Liver (tissue), 9 donors: ENCODE measurements around the gene ANKRD28. TPM values are rescaled to one million over a fixed set of nuclear protein-coding genes. Genes with fewer than 3 reads are reported as not detected.

ENCODE experiments used
- DNase-seq: peaks from one replicate; pipeline ENCODE4 v3.0.0-alpha.2; 2017; ENCODE audit warnings: low spot score
- H3K27ac ChIP-seq, 2 donors: one replicate each; pipeline ENCODE4 v1.7.0; 2013; ENCODE audit warnings: inconsistent platforms in 2 of 2, low read length in 2 of 2, control low read depth in 1 of 2, low read depth in 1 of 2, mild to moderate bottlenecking in 1 of 2
- H3K27me3 ChIP-seq, 4 donors: one replicate each; pipeline versions ENCODE4 v1.6.1 to v1.7.0; 2013; ENCODE audit warnings: low read length in 3 of 4, inconsistent platforms in 1 of 4, mild to moderate bottlenecking in 1 of 4, moderate library complexity in 1 of 4; ENCODE audit not compliant: control insufficient read depth in 4 of 4, insufficient read depth in 4 of 4
- H3K36me3 ChIP-seq, 4 donors: one replicate each; pipeline versions ENCODE4 v1.6.1 to v1.7.0; 2013; ENCODE audit warnings: low read length in 3 of 4, mild to moderate bottlenecking in 3 of 4, low read depth in 1 of 4, moderate library complexity in 1 of 4; ENCODE audit not compliant: control insufficient read depth in 4 of 4, insufficient read depth in 3 of 4
- H3K4me1 ChIP-seq, 4 donors: one replicate each; pipeline versions ENCODE4 v1.6.1 to v1.7.0; 2013; ENCODE audit warnings: low read length in 3 of 4, mild to moderate bottlenecking in 3 of 4, moderate library complexity in 1 of 4; ENCODE audit not compliant: control insufficient read depth in 4 of 4, insufficient read depth in 4 of 4
- H3K4me3 ChIP-seq, 3 donors: one replicate each; pipeline versions ENCODE4 v1.6.1 to v1.7.0; 2013; ENCODE audit warnings: low read length in 3 of 3, control low read depth in 1 of 3, low read depth in 1 of 3, mild to moderate bottlenecking in 1 of 3
- H3K9ac ChIP-seq, 2 donors: one replicate each; pipeline ENCODE4 v1.7.0; 2013; ENCODE audit warnings: low read length in 2 of 2, mild to moderate bottlenecking in 2 of 2, moderate library complexity in 2 of 2, control low read depth in 1 of 2, low read depth in 1 of 2
- H3K9me3 ChIP-seq, 4 donors: one replicate each; pipeline versions ENCODE4 v1.6.1 to v1.7.0; 2013; ENCODE audit warnings: low read length in 3 of 4; ENCODE audit not compliant: control insufficient read depth in 4 of 4
- ATF3 ChIP-seq: IDR thresholded peaks from 2 replicates; pipeline ENCODE4 v1.6.1; 2016; ENCODE audit warnings: antibody characterized with exemption
- CTCF ChIP-seq: fragments of 150-350 bp; IDR thresholded peaks from 2 replicates; pipeline ENCODE4 v1.5.1; 2017; ENCODE audit warnings: improper control_type of control experiment, low read depth, low read length; ENCODE audit not compliant: missing input control
- EGR1 ChIP-seq, 2 donors: IDR thresholded peaks; 2 replicates each; pipeline ENCODE4 v1.6.1; 2016 to 2018; ENCODE audit warnings: antibody characterized with exemption in 2 of 2, low read depth in 2 of 2
- FOXA1 ChIP-seq: IDR thresholded peaks from 2 replicates; pipeline ENCODE4 v1.6.1; 2016; ENCODE audit warnings: antibody characterized with exemption
- FOXA2 ChIP-seq: IDR thresholded peaks from 2 replicates; pipeline ENCODE4 v1.6.1; 2016; ENCODE audit warnings: antibody characterized with exemption
- GABPA ChIP-seq, 2 donors: IDR thresholded peaks in 1 of 2; conservative IDR thresholded peaks in 1 of 2; 2 replicates each; pipeline ENCODE4 v1.6.1; 2016; ENCODE audit warnings: antibody characterized with exemption in 2 of 2, mild to moderate bottlenecking in 1 of 2, moderate library complexity in 1 of 2
- HNF4A ChIP-seq, 2 donors: conservative IDR thresholded peaks; 2 replicates each; pipeline ENCODE4 v1.6.1; 2016; ENCODE audit warnings: antibody characterized with exemption in 2 of 2, mild to moderate bottlenecking in 2 of 2
- HNF4G ChIP-seq: IDR thresholded peaks from 2 replicates; pipeline ENCODE4 v1.6.1; 2016; ENCODE audit warnings: antibody characterized with exemption
- JUND ChIP-seq, 2 donors: IDR thresholded peaks; 2 replicates each; pipeline ENCODE4 v1.6.1; 2016; ENCODE audit warnings: antibody characterized with exemption in 2 of 2
- NR2F2 ChIP-seq: IDR thresholded peaks from 2 replicates; pipeline ENCODE4 v1.6.1; 2016; ENCODE audit warnings: antibody characterized with exemption
- RAD21 ChIP-seq, 2 donors: IDR thresholded peaks; 2 replicates each; pipeline ENCODE4 v1.6.1; 2016; ENCODE audit warnings: antibody characterized with exemption in 2 of 2, mild to moderate bottlenecking in 2 of 2
- REST ChIP-seq: IDR thresholded peaks from 2 replicates; pipeline ENCODE4 v1.6.1; 2016; ENCODE audit warnings: antibody characterized with exemption, mild to moderate bottlenecking
- RXRA ChIP-seq, 2 donors: IDR thresholded peaks; 2 replicates each; pipeline ENCODE4 v1.6.1; 2017 to 2018; ENCODE audit warnings: antibody characterized with exemption in 2 of 2, mild to moderate bottlenecking in 1 of 2
- SP1 ChIP-seq: IDR thresholded peaks from 2 replicates; pipeline ENCODE4 v1.6.1; 2018; ENCODE audit warnings: antibody characterized with exemption, mild to moderate bottlenecking
- TAF1 ChIP-seq: conservative IDR thresholded peaks from 2 replicates; pipeline ENCODE4 v1.6.1; 2016; ENCODE audit warnings: antibody characterized with exemption, mild to moderate bottlenecking
- YY1 ChIP-seq: IDR thresholded peaks from 2 replicates; pipeline ENCODE4 v1.6.1; 2016; ENCODE audit warnings: antibody characterized with exemption, mild to moderate bottlenecking
- ZBTB33 ChIP-seq: IDR thresholded peaks from 2 replicates; pipeline ENCODE4 v1.6.1; 2016; ENCODE audit warnings: antibody characterized with exemption
- WGBS: extraction: QIAGEN DNeasy Blood & Tissue Kit; methylation state at CpG from one replicate; pipeline ENCODE4 v1.1.7; 2013; 5-methylcytosine and 5-hydroxymethylcytosine counted together
- polyA plus RNA-seq, 2 donors: library from polyadenylated mRNA; stranded (reverse) in 1 of 2; unstranded in 1 of 2; fragments of 200-250 nt in 1 of 2; fragments of >200 nt in 1 of 2; fragmentation: Nextera tagmentation in 1 of 2; extraction: Ambion mirVana in 1 of 2; gene quantifications; one replicate each; pipeline versions ENCODE4 v1.2.1 to v1.2.3, GENCODE V29; 2013 to 2015
- total RNA-seq, 2 donors: library from RNA; depleted of rRNA; stranded (reverse); fragments of >200 nt; gene quantifications; one replicate each; pipeline ENCODE4 v1.2.3, GENCODE V29; 2014
- TF ChIP-seq, protein P1 (sequence below): IDR thresholded peaks from 2 replicates; pipeline ENCODE4 v1.6.1; 2016; ENCODE audit warnings: antibody characterized with exemption
- donor health status: healthy.
- donor health status: healthy.
- donor health status: healthy.
- donor health status: healthy.
- donor health status: healthy.

ANKRD28 gene
- total and polyA plus RNA-seq, 4 donors, result 9.2 to 39.1 (median 16.8) TPM

DNA sequence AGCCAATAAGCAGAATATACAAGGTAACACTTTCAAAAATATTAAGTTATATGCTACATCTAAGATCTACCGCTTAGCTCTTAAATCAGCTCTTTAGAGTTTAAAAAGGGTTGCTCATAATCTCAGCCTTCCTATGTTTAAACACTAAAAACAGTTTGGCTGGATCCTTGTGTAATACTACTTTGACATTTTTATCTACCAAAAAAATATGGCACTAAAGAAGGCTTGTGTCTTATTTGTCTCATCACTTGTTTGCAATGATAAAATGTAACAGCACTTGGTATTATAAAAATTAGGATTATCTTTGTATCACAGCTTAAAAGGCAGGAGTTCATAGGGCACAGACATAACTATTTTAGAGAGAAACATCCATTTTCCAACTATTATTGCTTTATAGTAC is 9.8 kb downstream of the ANKRD28 start:
- H3K27me3 ChIP-seq, result no peaks in the 10 kb centered on the region
- no peak for DNase-seq
- H3K9me3 ChIP-seq, result no peaks in the 10 kb centered on the region
- WGBS, result 97% methylated on average over 1 of the region's 1 CpG
- H3K4me1 ChIP-seq, result peaks cover 1 to 18% (median 6%) of the 10 kb centered on the region in 4 donors
- no peak overlapping the region for H3K4me3 ChIP-seq
- TF ChIP-seq GABPA (IDR thresholded peaks at IDR 0.05 in 1 of 2, conservative IDR thresholded peaks at IDR 0.05 in 1 of 2) (no peak), ZBTB33 (no peak), HNF4G (no peak), EGR1 (IDR thresholded peaks at IDR 0.05; ENCODE audit: low read depth in 2 of 2) (no peak), NR2F2 (no peak), SP1 (no peak), FOXA2 (no peak), ATF3 (no peak), RAD21 (IDR thresholded peaks at IDR 0.05) (no peak), FOXA1 (no peak), CTCF (no peak), YY1 (no peak), JUND (IDR thresholded peaks at IDR 0.05) (no peak), RXRA (IDR thresholded peaks at IDR 0.05) (no peak)
- TF ChIP-seq, protein P1, sequence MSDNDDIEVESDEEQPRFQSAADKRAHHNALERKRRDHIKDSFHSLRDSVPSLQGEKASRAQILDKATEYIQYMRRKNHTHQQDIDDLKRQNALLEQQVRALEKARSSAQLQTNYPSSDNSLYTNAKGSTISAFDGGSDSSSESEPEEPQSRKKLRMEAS, result no peak
- H3K36me3 ChIP-seq, result no peaks in the 10 kb centered on the region
- no peak overlapping the region for H3K27ac ChIP-seq
- H3K9ac ChIP-seq, result no peak overlapping the region

- TF ChIP-seq CTCF (no peak), JUND (IDR thresholded peaks at IDR 0.05) (no peak), YY1 (no peak), TAF1 (no peak), REST (no peak), RXRA (IDR thresholded peaks at IDR 0.05) (no peak), HNF4A (conservative IDR thresholded peaks at IDR 0.05) (no peak), NR2F2 (no peak), FOXA2 (no peak)
- TF ChIP-seq, protein P1, result no peak
- no peaks in the 10 kb centered on the region for H3K27me3 ChIP-seq
- no peak for DNase-seq
- H3K4me1 ChIP-seq, result peaks cover 1 to 20% (median 6%) of the 10 kb centered on the region in 4 donors
- no peaks in the 10 kb centered on the region for H3K36me3 ChIP-seq
- no peak overlapping the region for H3K27ac ChIP-seq
- H3K9me3 ChIP-seq, result no peaks in the 10 kb centered on the region
- no peak overlapping the region for H3K9ac ChIP-seq
- 99% methylated on average over 1 of the region's 1 CpG for WGBS
- H3K4me3 ChIP-seq, result no peak overlapping the region
Measured at GRCh38 chr3:15787526-15787925, 10.3 kb downstream of the ANKRD28 start.
